Stomach (tissue), 9 donors: Measurements from ENCODE around the gene TSHZ2. TPM values are rescaled to one million over a fixed set of nuclear protein-coding genes. Genes with fewer than 3 reads are reported as not detected.

ENCODE experiments used
- DNase-seq, 2 donors: peaks; one replicate each; pipeline versions ENCODE4 v3.0.0 to v3.0.0-alpha.2; 2013 to 2019
- H3K27ac ChIP-seq, 5 donors: fragments of 200-600 bp in 4 of 5; sonication (generic) in 4 of 5; one replicate each; pipeline ENCODE4 v1.5.1; 2013 to 2019; ENCODE audit warnings: mild to moderate bottlenecking in 1 of 5, moderate library complexity in 1 of 5
- H3K27me3 ChIP-seq, 3 donors: fragments of 200-600 bp; sonication (generic); one replicate each; pipeline ENCODE4 v1.5.1; 2017 to 2019; ENCODE audit warnings: mixed run types in 1 of 3
- H3K36me3 ChIP-seq, 4 donors: fragments of 200-600 bp; sonication (generic); 1 replicate in 3 of 4; 2 replicates in 1 of 4; pipeline ENCODE4 v1.5.1; 2016 to 2019
- H3K4me1 ChIP-seq, 4 donors: fragments of 200-600 bp; sonication (generic); one replicate each; pipeline ENCODE4 v1.5.1; 2016 to 2019
- H3K4me3 ChIP-seq, 4 donors: fragments of 200-600 bp; sonication (generic) in 3 of 4; one replicate each; pipeline ENCODE4 v1.5.1; 2016 to 2019; ENCODE audit warnings: mild to moderate bottlenecking in 1 of 4
- H3K9me3 ChIP-seq, 4 donors: fragments of 200-600 bp; sonication (generic); one replicate each; pipeline ENCODE4 v1.5.1; 2016 to 2019
- CTCF ChIP-seq, 7 experiments: fragments of 450-650 bp in 4 of 7; fragments of 200-600 bp in 3 of 7; sonication (generic) in 3 of 7; IDR thresholded peaks; one replicate each; pipeline ENCODE4 v1.5.1; 2016 to 2019; ENCODE audit warnings: antibody characterized with exemption in 7 of 7, control low read depth in 2 of 7, mild to moderate bottlenecking in 1 of 7
- EP300 ChIP-seq: sonication (generic); formaldehyde crosslinking; IDR thresholded peaks from one replicate; pipeline ENCODE4 v1.6.1; 2017; ENCODE audit warnings: antibody characterized with exemption
- POLR2A ChIP-seq, 4 donors: fragments of 450-650 bp; IDR thresholded peaks; one replicate each; pipeline ENCODE4 v1.6.1; 2016; ENCODE audit warnings: antibody characterized with exemption in 4 of 4, control low read depth in 2 of 4, mild to moderate bottlenecking in 1 of 4, moderate library complexity in 1 of 4
- POLR2AphosphoS5 ChIP-seq, 3 donors: sonication (generic); formaldehyde crosslinking; IDR thresholded peaks; one replicate each; pipeline ENCODE4 v1.6.1; 2016; ENCODE audit warnings: antibody characterized with exemption in 3 of 3
- WGBS, 5 donors: extraction: QIAGEN DNeasy Blood & Tissue Kit in 3 of 5; methylation state at CpG; one replicate each; pipeline versions ENCODE4 v1.1.5 to v1.1.7; 2013 to 2018; 5-methylcytosine and 5-hydroxymethylcytosine counted together
- intact Hi-C: fragments of 100-400 bp; cut with DNase I; formaldehyde crosslinking; loops from one replicate; pipeline ENCODE4 v1.15.1; 2023; ENCODE audit warnings: low total_unique reads
- polyA plus RNA-seq, 3 donors: library from polyadenylated mRNA; stranded (reverse); fragments of 200-250 nt; gene quantifications; one replicate each; pipeline ENCODE4 v1.2.3, GENCODE V29; 2013
- total RNA-seq, 5 donors: library from RNA; depleted of rRNA; stranded (reverse); fragments of >200 nt; gene quantifications; one replicate each; pipeline versions ENCODE4 v1.1.0 to v1.2.3, GENCODE V29; 2014 to 2016
- donor health status: healthy with polysubstance abuse.
- donor health status: Bipolar disorder and iron deficiency.
- donor health status: healthy.

TSHZ2 gene
- total and polyA plus RNA-seq, 8 donors, result 2.9 to 20.5 (median 5.8) TPM

- DNase-seq, result no peak
- H3K27ac ChIP-seq, result no peak overlapping the region
- 63 to 75% (median 68%) methylated on average over 6 of the region's 6 CpGs for WGBS, 5 donors
- H3K4me1 ChIP-seq, result no peaks in the 10 kb centered on the region
- no peak overlapping the region for H3K4me3 ChIP-seq
- intact Hi-C loops, result no loop called here
- TF ChIP-seq EP300 (no peak), POLR2AphosphoS5 (IDR thresholded peaks at IDR 0.05) (no peak), POLR2A (IDR thresholded peaks at IDR 0.05) (no peak), CTCF (IDR thresholded peaks at IDR 0.05) (no peak)
- no peaks in the 10 kb centered on the region for H3K27me3 ChIP-seq
- no peaks in the 10 kb centered on the region for H3K9me3 ChIP-seq
- H3K36me3 ChIP-seq, result no peaks in the 10 kb centered on the region
Measured at GRCh38 chr20:53092772-53093300, 120.7 kb downstream of the TSHZ2 start.

GRCh38 chr20:53097371-53097770 lies 125.2 kb downstream of the TSHZ2 start:
- intact Hi-C loops, result no loop called here
- Histone ChIP-seq H3K36me3 (no peaks in the 10 kb centered on the region), H3K9me3 (no peaks in the 10 kb centered on the region), H3K27ac (no peak overlapping the region), H3K27me3 (no peaks in the 10 kb centered on the region), H3K4me3 (no peak overlapping the region), H3K4me1 (peaks cover 0 to 11% (median 0%) of the 10 kb centered on the region in 4 donors)
- 72 to 88% (median 83%) methylated on average over 2 of the region's 2 CpGs for WGBS, 5 donors
- peak in 1 of 2 donors; percentile 29 for DNase-seq
- TF ChIP-seq POLR2AphosphoS5 (IDR thresholded peaks at IDR 0.05) (no peak), CTCF (IDR thresholded peaks at IDR 0.05) (no peak), EP300 (no peak), POLR2A (IDR thresholded peaks at IDR 0.05) (no peak)

- TF ChIP-seq CTCF (IDR thresholded peaks at IDR 0.05) (no peak), POLR2A (IDR thresholded peaks at IDR 0.05) (no peak), POLR2AphosphoS5 (IDR thresholded peaks at IDR 0.05) (no peak), EP300 (no peak)
- no peak for DNase-seq
- no peaks in the 10 kb centered on the region for H3K36me3 ChIP-seq
- peaks cover 0 to 11% (median 0%) of the 10 kb centered on the region in 4 donors for H3K4me1 ChIP-seq
- no peaks in the 10 kb centered on the region for H3K9me3 ChIP-seq
- no peak overlapping the region for H3K4me3 ChIP-seq
- H3K27ac ChIP-seq, result no peak overlapping the region
- 84 to 94% (median 90%) methylated on average over 4 of the region's 4 CpGs for WGBS, 5 donors
- intact Hi-C loops, result no loop called here
- no peaks in the 10 kb centered on the region for H3K27me3 ChIP-seq
Measured at GRCh38 chr20:53097791-53098190, 125.6 kb downstream of the TSHZ2 start.

- Histone ChIP-seq H3K27ac (no peak overlapping the region), H3K27me3 (no peaks in the 10 kb centered on the region), H3K36me3 (no peaks in the 10 kb centered on the region), H3K9me3 (no peaks in the 10 kb centered on the region), H3K4me3 (no peak overlapping the region), H3K4me1 (peaks cover 0 to 11% (median 0%) of the 10 kb centered on the region in 4 donors)
- intact Hi-C loops, result no loop called here
- no peak for DNase-seq
- WGBS, 5 donors, result 94 to 96% (median 96%) methylated on average over 1 of the region's 1 CpG
- no peak for TF ChIP-seq POLR2AphosphoS5 (IDR thresholded peaks at IDR 0.05)
- no peak for TF ChIP-seq EP300
- TF ChIP-seq CTCF (IDR thresholded peaks at IDR 0.05), result no peak
- no peak for TF ChIP-seq POLR2A (IDR thresholded peaks at IDR 0.05)
Measured at GRCh38 chr20:53098621-53099020, 126.5 kb downstream of the TSHZ2 start.
